Measurements from ENCODE around the gene SIN3A. TPM values are rescaled to one million over a fixed set of nuclear protein-coding genes. Genes with fewer than 3 reads are reported as not detected.

The SIN3A gene
- total RNA-seq, 1 experiment from 2014 or later = 107 TPM

DNA sequence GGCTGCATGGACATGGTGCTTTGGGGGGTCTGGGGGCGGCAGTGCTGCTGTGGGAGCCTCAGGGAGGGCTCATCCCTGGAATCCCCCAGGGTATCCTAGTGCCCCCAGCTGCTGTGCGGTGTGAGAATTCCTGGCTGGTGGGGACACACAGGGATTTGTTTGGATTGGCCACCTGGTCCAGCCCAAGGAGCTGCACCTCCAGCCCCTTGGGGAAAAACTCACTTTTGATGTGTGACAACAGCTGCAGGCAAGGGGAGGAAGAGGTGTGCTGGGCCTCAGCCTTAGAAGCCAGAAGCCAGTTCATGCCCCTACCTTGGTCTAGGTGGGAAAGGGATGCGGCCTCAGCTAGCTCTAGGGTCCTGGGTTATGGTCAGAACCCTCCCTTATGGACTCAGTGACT, 124.0 kb downstream of the SIN3A start:
- H3K27ac ChIP-seq (ENCODE audit: low read length) = no peak overlapping the region
- no peak for TF ChIP-seq SIN3A (IDR thresholded peaks at IDR 0.05; ENCODE audit: borderline replicate concordance, insufficient read depth, low read depth, low read length)
- TF ChIP-seq, protein P1, sequence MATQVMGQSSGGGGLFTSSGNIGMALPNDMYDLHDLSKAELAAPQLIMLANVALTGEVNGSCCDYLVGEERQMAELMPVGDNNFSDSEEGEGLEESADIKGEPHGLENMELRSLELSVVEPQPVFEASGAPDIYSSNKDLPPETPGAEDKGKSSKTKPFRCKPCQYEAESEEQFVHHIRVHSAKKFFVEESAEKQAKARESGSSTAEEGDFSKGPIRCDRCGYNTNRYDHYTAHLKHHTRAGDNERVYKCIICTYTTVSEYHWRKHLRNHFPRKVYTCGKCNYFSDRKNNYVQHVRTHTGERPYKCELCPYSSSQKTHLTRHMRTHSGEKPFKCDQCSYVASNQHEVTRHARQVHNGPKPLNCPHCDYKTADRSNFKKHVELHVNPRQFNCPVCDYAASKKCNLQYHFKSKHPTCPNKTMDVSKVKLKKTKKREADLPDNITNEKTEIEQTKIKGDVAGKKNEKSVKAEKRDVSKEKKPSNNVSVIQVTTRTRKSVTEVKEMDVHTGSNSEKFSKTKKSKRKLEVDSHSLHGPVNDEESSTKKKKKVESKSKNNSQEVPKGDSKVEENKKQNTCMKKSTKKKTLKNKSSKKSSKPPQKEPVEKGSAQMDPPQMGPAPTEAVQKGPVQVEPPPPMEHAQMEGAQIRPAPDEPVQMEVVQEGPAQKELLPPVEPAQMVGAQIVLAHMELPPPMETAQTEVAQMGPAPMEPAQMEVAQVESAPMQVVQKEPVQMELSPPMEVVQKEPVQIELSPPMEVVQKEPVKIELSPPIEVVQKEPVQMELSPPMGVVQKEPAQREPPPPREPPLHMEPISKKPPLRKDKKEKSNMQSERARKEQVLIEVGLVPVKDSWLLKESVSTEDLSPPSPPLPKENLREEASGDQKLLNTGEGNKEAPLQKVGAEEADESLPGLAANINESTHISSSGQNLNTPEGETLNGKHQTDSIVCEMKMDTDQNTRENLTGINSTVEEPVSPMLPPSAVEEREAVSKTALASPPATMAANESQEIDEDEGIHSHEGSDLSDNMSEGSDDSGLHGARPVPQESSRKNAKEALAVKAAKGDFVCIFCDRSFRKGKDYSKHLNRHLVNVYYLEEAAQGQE (IDR thresholded peaks at IDR 0.05; ENCODE audit: insufficient read depth in 1 of 2, low read depth in 2 of 2, low read length in 1 of 2) = no peak
- TF ChIP-seq POLR2AphosphoS5 (IDR thresholded peaks at IDR 0.05; ENCODE audit: low read depth, low read length) = no peak
- TF ChIP-seq, protein P2, sequence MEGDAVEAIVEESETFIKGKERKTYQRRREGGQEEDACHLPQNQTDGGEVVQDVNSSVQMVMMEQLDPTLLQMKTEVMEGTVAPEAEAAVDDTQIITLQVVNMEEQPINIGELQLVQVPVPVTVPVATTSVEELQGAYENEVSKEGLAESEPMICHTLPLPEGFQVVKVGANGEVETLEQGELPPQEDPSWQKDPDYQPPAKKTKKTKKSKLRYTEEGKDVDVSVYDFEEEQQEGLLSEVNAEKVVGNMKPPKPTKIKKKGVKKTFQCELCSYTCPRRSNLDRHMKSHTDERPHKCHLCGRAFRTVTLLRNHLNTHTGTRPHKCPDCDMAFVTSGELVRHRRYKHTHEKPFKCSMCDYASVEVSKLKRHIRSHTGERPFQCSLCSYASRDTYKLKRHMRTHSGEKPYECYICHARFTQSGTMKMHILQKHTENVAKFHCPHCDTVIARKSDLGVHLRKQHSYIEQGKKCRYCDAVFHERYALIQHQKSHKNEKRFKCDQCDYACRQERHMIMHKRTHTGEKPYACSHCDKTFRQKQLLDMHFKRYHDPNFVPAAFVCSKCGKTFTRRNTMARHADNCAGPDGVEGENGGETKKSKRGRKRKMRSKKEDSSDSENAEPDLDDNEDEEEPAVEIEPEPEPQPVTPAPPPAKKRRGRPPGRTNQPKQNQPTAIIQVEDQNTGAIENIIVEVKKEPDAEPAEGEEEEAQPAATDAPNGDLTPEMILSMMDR (IDR thresholded peaks at IDR 0.05) = no peak
- no peak for TF ChIP-seq TCF7L2 (IDR thresholded peaks at IDR 0.05; ENCODE audit: low read depth, low read length)
- ATAC-seq (no peak), DNase-seq (ENCODE audit: low read depth, low spot score) (no peak)
- in situ Hi-C loops (cut with HindIII; ENCODE audit: low pct_unique_long_range_greater_than_20kb, low sequenced_read_pairs) = no loop called here
- no peak overlapping the region for H3K4me3 ChIP-seq (ENCODE audit: low read depth in 2 of 2, low read length in 2 of 2)
- no peaks in the 10 kb centered on the region for H3K4me1 ChIP-seq (ENCODE audit: control insufficient read depth, insufficient read depth, low read length)
- intact Hi-C loops (cut with micrococcal nuclease; ENCODE audit: unreplicated experiment) = no loop called here
- no peaks in the 10 kb centered on the region for H3K27me3 ChIP-seq (ENCODE audit: control insufficient read depth, insufficient read depth, low read length)
- no TSS peak for BruUV-seq (replicated peaks)
- POLR2A ChIA-PET = no interaction called here
- no peaks in the 10 kb centered on the region for H3K36me3 ChIP-seq (ENCODE audit: control insufficient read depth, insufficient read depth, low read length)
- H3K9me3 ChIP-seq (ENCODE audit: control insufficient read depth, insufficient read depth, low read depth, low read length) = no peaks in the 10 kb centered on the region
- CTCF ChIA-PET = interaction anchor here (0.7 kb wide), 1 partner anchor 349 kb away, joined by 5 read pairs; no protein-coding TSS in a partner anchor

DNA sequence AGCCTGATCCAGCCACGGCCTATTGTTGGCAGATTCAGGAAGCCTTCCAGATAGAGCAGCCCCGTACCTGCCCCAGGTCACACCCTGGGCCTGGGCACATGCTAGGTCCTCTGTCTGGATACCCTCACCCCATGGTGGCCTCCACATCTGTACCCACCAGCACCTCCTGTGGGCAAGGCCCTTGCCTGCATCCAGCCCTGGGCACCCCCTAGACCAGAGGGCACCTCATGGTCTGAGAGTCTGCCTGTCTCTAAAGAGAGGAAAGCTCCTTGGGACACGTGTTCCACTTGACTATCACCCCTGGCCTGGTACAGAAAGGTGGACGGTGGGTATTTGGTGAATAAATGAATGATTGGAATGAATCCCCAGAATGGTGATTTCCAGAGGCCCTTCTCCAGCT, 124.5 kb downstream of the SIN3A start:
- in situ Hi-C loops (cut with HindIII; ENCODE audit: low pct_unique_long_range_greater_than_20kb, low sequenced_read_pairs) (no loop called here), intact Hi-C loops (cut with micrococcal nuclease; ENCODE audit: unreplicated experiment) (no loop called here)
- TF ChIP-seq POLR2AphosphoS5 (IDR thresholded peaks at IDR 0.05; ENCODE audit: low read depth, low read length) = no peak
- TF ChIP-seq, protein P1 (IDR thresholded peaks at IDR 0.05; ENCODE audit: insufficient read depth in 1 of 2, low read depth in 2 of 2, low read length in 1 of 2) = no peak
- no peak for TF ChIP-seq SIN3A (IDR thresholded peaks at IDR 0.05; ENCODE audit: borderline replicate concordance, insufficient read depth, low read depth, low read length)
- no peak for TF ChIP-seq TCF7L2 (IDR thresholded peaks at IDR 0.05; ENCODE audit: low read depth, low read length)
- TF ChIP-seq, protein P2 (IDR thresholded peaks at IDR 0.05) = no peak
- ChIA-PET CTCF (interaction anchor here (0.6 kb wide), 1 partner anchor 397 kb away, joined by 3 read pairs; a partner anchor contains a TSS), POLR2A (no interaction called here)
- Histone ChIP-seq H3K36me3 (ENCODE audit: control insufficient read depth, insufficient read depth, low read length) (no peaks in the 10 kb centered on the region), H3K27ac (ENCODE audit: low read length) (no peak overlapping the region), H3K27me3 (ENCODE audit: control insufficient read depth, insufficient read depth, low read length) (no peaks in the 10 kb centered on the region), H3K4me1 (ENCODE audit: control insufficient read depth, insufficient read depth, low read length) (no peaks in the 10 kb centered on the region), H3K4me3 (ENCODE audit: low read depth in 2 of 2, low read length in 2 of 2) (no peak overlapping the region), H3K9me3 (ENCODE audit: control insufficient read depth, insufficient read depth, low read depth, low read length) (no peaks in the 10 kb centered on the region)
- DNase-seq (ENCODE audit: low read depth, low spot score) (no peak), ATAC-seq (no peak)
- BruUV-seq (replicated peaks) = no TSS peak

All from Panc1 (cell line).